ES-I3 (cell line): ENCODE measurements around the gene IRF8.
"Not testable (repeated sequence)": the region's sequence is repeated elsewhere in the genome, so short reads cannot be mapped to it uniquely, and the experiment has no call there.

ENCODE experiments used
- H3K36me3 ChIP-seq: 2 replicates; pipeline ENCODE4 v1.6.1; 2013; ENCODE audit warnings: mild to moderate bottlenecking, low read length, control low read depth, moderate library complexity; ENCODE audit not compliant: insufficient read depth
- H3K4me1 ChIP-seq: 2 replicates; pipeline ENCODE4 v1.6.1; 2013; ENCODE audit warnings: mild to moderate bottlenecking, control low read depth, low read length; ENCODE audit not compliant: insufficient read depth
- H3K9ac ChIP-seq: 2 replicates; pipeline ENCODE4 v1.6.1; 2013; ENCODE audit warnings: low read depth, mild to moderate bottlenecking, low read length, moderate library complexity
- H3K9me3 ChIP-seq: 2 replicates; pipeline ENCODE4 v1.6.1; 2013; ENCODE audit warnings: mild to moderate bottlenecking, low read length, moderate library complexity; ENCODE audit not compliant: control insufficient read depth, insufficient read depth

IRF8 gene

DNA sequence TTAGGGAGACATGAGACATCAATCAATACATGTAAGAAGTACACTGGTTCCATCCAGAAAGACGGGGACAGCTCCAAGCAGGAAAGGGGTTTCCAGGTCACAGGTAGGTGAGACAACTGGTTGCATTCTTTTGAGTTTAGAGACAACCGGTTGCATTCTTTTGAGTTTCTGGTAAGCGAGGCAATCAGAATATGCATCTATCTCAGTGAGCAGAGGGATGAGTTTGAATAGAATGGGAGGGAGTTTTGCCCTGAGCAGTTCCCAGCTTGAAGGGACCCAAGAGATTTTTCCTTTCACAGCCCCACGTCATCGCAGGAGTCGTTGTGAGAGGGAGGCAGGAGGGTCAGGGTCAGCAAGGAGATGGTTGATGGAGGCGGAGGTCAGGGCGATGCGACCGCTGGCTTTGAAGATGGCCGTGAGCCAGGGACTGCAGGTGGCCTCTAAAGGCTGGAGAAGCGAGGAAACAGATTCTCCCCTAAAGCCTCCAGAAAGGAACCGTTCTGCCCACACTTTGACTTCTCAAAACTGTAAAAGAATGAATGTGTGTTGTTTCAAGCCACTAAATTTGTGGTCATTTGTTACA, 36.5 kb downstream of the IRF8 start:
- Histone ChIP-seq H3K4me1 (no peaks in the 10 kb centered on the region), H3K9me3 (no peaks in the 10 kb centered on the region), H3K9ac (no peak overlapping the region), H3K36me3 (no peaks in the 10 kb centered on the region)

GRCh38 chr16:85935974-85936760, 37.2 kb downstream of the IRF8 start:
- Histone ChIP-seq H3K4me1 (no peaks in the 10 kb centered on the region), H3K9ac (no peak overlapping the region), H3K9me3 (no peaks in the 10 kb centered on the region), H3K36me3 (no peaks in the 10 kb centered on the region)

DNA sequence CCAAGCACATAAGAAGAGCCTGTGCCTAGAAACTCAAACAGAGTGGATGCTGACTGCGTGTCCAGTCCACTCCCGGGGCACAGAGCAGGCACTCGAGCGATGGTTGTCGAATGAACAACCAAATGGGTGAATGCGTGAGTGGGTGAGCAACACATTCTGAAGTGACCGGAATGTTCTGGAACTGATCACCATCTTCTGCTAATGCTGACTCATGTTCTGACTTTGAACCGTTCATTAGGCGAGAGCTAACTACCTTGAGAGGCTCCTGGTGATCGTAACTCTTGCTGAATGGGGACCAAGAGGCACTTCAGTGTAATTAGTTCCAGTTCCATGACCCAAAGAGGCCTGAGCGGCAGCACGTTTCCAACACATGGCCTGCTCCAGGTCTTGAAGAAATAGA, 37.9 kb downstream of the IRF8 start:
- no peaks in the 10 kb centered on the region for H3K4me1 ChIP-seq
- no peak overlapping the region for H3K9ac ChIP-seq
- no peaks in the 10 kb centered on the region for H3K36me3 ChIP-seq
- H3K9me3 ChIP-seq, result no peaks in the 10 kb centered on the region

- Histone ChIP-seq H3K9me3 (no peaks in the 10 kb centered on the region), H3K9ac (no peak overlapping the region), H3K36me3 (no peaks in the 10 kb centered on the region), H3K4me1 (no peaks in the 10 kb centered on the region)
These were observed 41.3 kb downstream of the IRF8 start for GRCh38 chr16:85940214-85940613.

DNA sequence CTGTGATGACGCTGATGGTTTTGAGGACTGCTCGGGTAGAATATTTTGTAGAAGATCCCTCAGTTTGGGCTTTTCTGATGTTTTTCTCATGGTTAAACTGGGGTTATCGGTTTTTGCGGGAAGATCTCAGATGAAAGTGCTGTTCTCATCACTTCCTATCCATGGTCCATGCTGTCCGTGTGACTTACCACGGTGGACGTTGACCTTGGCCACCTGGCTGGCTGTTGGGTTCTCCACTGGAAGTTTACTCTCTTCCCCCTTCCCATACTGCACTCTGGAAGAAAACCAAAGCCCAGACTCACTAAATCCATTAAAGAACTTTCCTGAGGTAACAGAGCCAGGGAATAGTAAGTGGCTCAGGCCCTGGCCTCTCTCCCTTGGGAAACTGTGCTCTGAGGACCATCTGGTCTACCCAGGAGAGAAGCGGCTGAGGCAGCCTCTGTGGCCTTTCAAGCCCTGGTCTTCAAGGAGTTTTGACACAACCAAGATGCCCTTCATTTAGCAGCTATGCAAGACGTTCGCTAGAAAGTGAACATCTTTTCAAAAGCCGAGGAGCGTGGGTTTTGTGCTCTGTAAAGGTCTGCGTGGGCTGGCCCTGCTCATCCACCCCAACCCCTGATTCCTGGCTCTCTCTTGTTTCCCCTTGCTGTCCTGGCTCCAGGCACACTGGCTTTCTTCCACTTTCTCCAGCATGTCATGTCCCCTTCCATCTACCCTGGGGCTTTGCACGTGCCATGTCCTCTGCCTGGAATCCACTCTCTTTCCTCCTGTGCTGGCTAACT, 43.1 kb downstream of the IRF8 start:
- Histone ChIP-seq H3K4me1 (no peaks in the 10 kb centered on the region), H3K36me3 (no peaks in the 10 kb centered on the region), H3K9ac (no peak overlapping the region), H3K9me3 (no peaks in the 10 kb centered on the region)

DNA sequence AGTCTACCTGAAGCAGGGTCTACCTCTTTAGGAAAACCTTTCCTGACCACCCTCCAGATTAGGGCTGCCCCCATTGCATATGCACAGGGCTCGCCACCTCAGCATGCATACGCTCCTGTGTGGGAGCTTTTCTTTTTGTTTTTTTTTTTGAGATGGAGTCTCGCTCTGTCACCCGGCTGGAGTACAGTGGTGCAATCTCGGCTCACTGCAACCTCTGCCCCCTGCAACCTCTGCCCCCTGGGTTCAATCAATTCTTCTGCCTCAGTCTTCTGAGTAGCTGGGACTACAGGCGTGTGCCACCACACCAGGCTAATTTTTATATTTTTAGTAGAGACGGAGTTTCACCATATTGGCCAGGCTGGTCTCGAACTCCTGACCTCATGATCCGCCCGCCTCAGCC, 43.7 kb downstream of the IRF8 start:
- H3K9me3 ChIP-seq, H3K36me3 ChIP-seq, H3K9ac ChIP-seq, H3K4me1 ChIP-seq: not testable (repeated sequence)

GRCh38 chr16:85943711-85944110, 44.7 kb downstream of the IRF8 start:
- Histone ChIP-seq H3K9ac (no peak overlapping the region), H3K9me3 (no peaks in the 10 kb centered on the region), H3K36me3 (no peaks in the 10 kb centered on the region), H3K4me1 (no peaks in the 10 kb centered on the region)

GRCh38 chr16:85944572-85945423, 45.8 kb downstream of the IRF8 start:
- Histone ChIP-seq H3K36me3 (no peaks in the 10 kb centered on the region), H3K4me1 (no peaks in the 10 kb centered on the region), H3K9me3 (no peaks in the 10 kb centered on the region), H3K9ac (no peak overlapping the region)

DNA sequence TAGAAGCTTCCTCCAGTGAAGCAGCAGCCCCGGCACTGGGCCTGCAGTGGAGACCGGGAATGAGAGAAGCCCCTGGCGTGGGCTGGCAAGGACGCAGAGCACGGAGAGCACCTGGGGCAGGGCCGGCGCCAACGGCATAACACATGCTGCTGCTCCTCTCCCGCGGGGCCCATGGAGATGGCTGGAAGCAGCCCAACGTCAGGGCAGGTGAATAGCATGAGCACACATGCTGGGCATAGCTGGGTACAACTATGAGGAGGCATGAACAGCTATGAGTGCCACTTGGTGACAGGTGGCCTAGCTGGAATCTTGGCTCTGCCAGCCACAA, 46.4 kb downstream of the IRF8 start:
- Histone ChIP-seq H3K9ac (no peak overlapping the region), H3K4me1 (no peaks in the 10 kb centered on the region), H3K9me3 (no peaks in the 10 kb centered on the region), H3K36me3 (no peaks in the 10 kb centered on the region)

DNA sequence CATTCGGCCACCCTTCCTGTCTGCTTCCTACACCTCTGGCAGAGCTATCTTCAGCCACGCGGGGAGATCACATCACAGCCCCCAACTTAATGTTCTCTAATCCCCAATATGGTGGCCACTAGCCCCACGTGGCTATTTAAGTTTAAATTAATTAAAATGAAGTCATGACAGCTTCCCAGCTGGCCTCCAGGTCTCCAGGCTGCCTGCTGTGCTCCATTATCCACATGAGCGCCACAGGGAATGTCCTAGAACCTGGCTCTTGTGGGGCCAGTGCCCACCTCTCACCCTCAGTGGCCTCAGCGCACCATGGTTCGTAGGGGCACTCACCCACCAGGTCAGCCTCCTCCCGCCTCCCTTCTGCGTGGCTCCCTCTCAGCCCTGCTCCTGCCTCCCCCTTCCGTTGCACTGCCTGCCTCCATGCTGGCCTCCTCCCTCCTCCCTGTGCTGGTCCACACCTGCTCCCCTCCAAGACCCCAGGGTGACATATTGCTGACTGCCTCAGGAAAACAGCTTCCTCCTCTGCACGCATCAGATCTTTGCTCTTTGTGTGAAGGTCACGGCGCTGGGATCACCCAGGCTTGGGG, 47.7 kb downstream of the IRF8 start:
- H3K36me3 ChIP-seq, result no peaks in the 10 kb centered on the region
- no peaks in the 10 kb centered on the region for H3K9me3 ChIP-seq
- H3K9ac ChIP-seq, result no peak overlapping the region
- H3K4me1 ChIP-seq, result no peaks in the 10 kb centered on the region

GRCh38 chr16:85947230-85948137, 48.5 kb downstream of the IRF8 start:
- no peaks in the 10 kb centered on the region for H3K36me3 ChIP-seq
- no peak overlapping the region for H3K9ac ChIP-seq
- H3K9me3 ChIP-seq, result no peaks in the 10 kb centered on the region
- no peaks in the 10 kb centered on the region for H3K4me1 ChIP-seq

DNA sequence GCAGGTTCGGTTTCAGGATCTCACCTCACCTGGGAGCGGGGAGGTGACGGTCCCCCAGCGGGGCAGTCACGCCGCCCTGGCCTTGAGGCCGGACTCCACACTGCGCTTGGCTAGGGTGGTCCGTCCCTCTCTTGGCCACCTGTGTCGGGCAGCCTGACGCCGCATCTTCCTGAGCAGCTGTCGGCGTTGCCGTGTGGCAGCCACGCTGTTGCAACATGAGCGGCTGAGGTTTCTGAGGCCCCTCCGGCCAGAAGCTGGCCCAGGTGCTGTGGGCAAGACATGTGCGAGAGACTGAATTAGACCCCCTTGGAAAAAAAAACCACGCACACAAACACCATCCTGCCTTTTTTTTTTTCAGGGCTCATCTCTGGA, 49.2 kb downstream of the IRF8 start:
- H3K36me3 ChIP-seq, result no peaks in the 10 kb centered on the region
- no peaks in the 10 kb centered on the region for H3K4me1 ChIP-seq
- H3K9ac ChIP-seq, result no peak overlapping the region
- H3K9me3 ChIP-seq, result no peaks in the 10 kb centered on the region

GRCh38 chr16:85948616-85949265, 49.8 kb downstream of the IRF8 start:
- no peaks in the 10 kb centered on the region for H3K9me3 ChIP-seq
- no peak overlapping the region for H3K9ac ChIP-seq
- H3K36me3 ChIP-seq, result no peaks in the 10 kb centered on the region
- no peaks in the 10 kb centered on the region for H3K4me1 ChIP-seq
